Stimulated activated CD8-positive, alpha-beta memory T cell treated with anti-CD3 and anti-CD28 coated beads, Interleukin-15, amount 100 ng/mL, for 1 hour (primary cell): Measurements from ENCODE around the gene GIMAP2.
"Not testable (repeated sequence)": the region's sequence is repeated elsewhere in the genome, so short reads cannot be mapped to it uniquely, and the experiment has no call there.

Source experiments
- DNase-seq: peaks from one replicate; pipeline ENCODE4 v3.0.0-alpha.2; 2020; ENCODE audit warnings: low read depth

GIMAP2 gene

GRCh38 chr7:150685219-150686029 lies at the start of gene GIMAP2:
Gene GIMAP2, plus strand, starts transcription at chr7:150685706. Its CDS starts 1,354 bp downstream, at chr7:150687060.
- no peak for DNase-seq

- DNase-seq = no peak
Measured at GRCh38 chr7:150641854-150642253, 43.7 kb upstream of the GIMAP2 start.

GRCh38 chr7:150642926-150643325 lies 42.6 kb upstream of the GIMAP2 start:
- no peak for DNase-seq

GRCh38 chr7:150645259-150646020 lies 40.1 kb upstream of the GIMAP2 start:
- DNase-seq = no peak

- DNase-seq = no peak
Measured at GRCh38 chr7:150648353-150649079, 37.0 kb upstream of the GIMAP2 start.

- no peak for DNase-seq
Measured at GRCh38 chr7:150649080-150649385, 36.5 kb upstream of the GIMAP2 start.

GRCh38 chr7:150654692-150655091 lies 30.8 kb upstream of the GIMAP2 start:
- no peak for DNase-seq

GRCh38 chr7:150656047-150656446 lies 29.5 kb upstream of the GIMAP2 start:
- DNase-seq = no peak

- DNase-seq = no peak
Measured at GRCh38 chr7:150657526-150657925, 28.0 kb upstream of the GIMAP2 start.

GRCh38 chr7:150660939-150661613 lies 24.4 kb upstream of the GIMAP2 start:
- DNase-seq = no peak

GRCh38 chr7:150662821-150663220 lies 22.7 kb upstream of the GIMAP2 start:
- not testable (repeated sequence) for DNase-seq

GRCh38 chr7:150663802-150664494 lies 21.6 kb upstream of the GIMAP2 start:
- DNase-seq = no peak

- DNase-seq = no peak
Measured at GRCh38 chr7:150665089-150665748, 20.3 kb upstream of the GIMAP2 start.

GRCh38 chr7:150665896-150666295 lies 19.6 kb upstream of the GIMAP2 start:
- no peak for DNase-seq

- DNase-seq = no peak
Measured at GRCh38 chr7:150666412-150666811, 19.1 kb upstream of the GIMAP2 start.

GRCh38 chr7:150668472-150668911 lies 17.0 kb upstream of the GIMAP2 start:
- DNase-seq = no peak

GRCh38 chr7:150668977-150669376 lies 16.5 kb upstream of the GIMAP2 start:
- DNase-seq = no peak

- not testable (repeated sequence) for DNase-seq
Measured at GRCh38 chr7:150671798-150672585, 13.5 kb upstream of the GIMAP2 start.

- no peak for DNase-seq
Measured at GRCh38 chr7:150675714-150676113, 9.8 kb upstream of the GIMAP2 start.

GRCh38 chr7:150676276-150676675 lies 9.2 kb upstream of the GIMAP2 start:
- DNase-seq = not testable (repeated sequence)
